WTC11 (cell line): ENCODE data around the gene FGR. TPM values are rescaled to one million over a fixed set of nuclear protein-coding genes. Genes with fewer than 3 reads are reported as not detected.

Experiments used
- ATAC-seq: fragments of 200-7000 bp; cut with Tn5 transposase; 2 replicates; pipeline ENCODE4 v1.10.0; 2021; ENCODE audit warnings: mild to moderate bottlenecking, moderate library complexity
- CTCF ChIA-PET: fragments of 300-600 bp; sonication (Branson Sonifier 250); formaldehyde crosslinking; loops from one replicate; lab custom pipeline; 2021; ENCODE audit warnings: antibody characterized with exemption; lab: Charles Lee
- POLR2A ChIA-PET: fragments of 350-600 bp; sonication (Branson Sonifier 250); formaldehyde crosslinking; loops from one replicate; lab custom pipeline; 2021; ENCODE audit warnings: antibody characterized with exemption; lab: Charles Lee
- DNase-seq: peaks from one replicate; pipeline ENCODE4 v3.0.0; 2021; ENCODE audit warnings: low spot score
- H3K27ac Mint-ChIP-seq: 2 replicates; pipeline ENCODE4 v1.8.0; 2021; ENCODE audit warnings: mixed read lengths
- H3K27me3 Mint-ChIP-seq: 2 replicates; pipeline ENCODE4 v1.8.0; 2021; ENCODE audit warnings: low read depth, mild to moderate bottlenecking, moderate library complexity, mixed read lengths
- H3K36me3 Mint-ChIP-seq: 2 replicates; pipeline ENCODE4 v1.8.0; 2021; ENCODE audit warnings: mixed read lengths
- H3K4me1 Mint-ChIP-seq: 2 replicates; pipeline ENCODE4 v1.8.0; 2022; ENCODE audit warnings: mixed read lengths
- H3K4me3 Mint-ChIP-seq: 2 replicates; pipeline ENCODE4 v1.8.0; 2021; ENCODE audit warnings: mild to moderate bottlenecking, moderate library complexity, mixed read lengths
- H3K9me3 Mint-ChIP-seq: 2 replicates; pipeline ENCODE4 v1.8.0; 2021; ENCODE audit warnings: mixed read lengths
- CBFB ChIP-seq: sonication (generic); formaldehyde crosslinking; IDR thresholded peaks from 2 replicates; pipeline ENCODE4 v1.8.1; 2022; ENCODE audit warnings: mild to moderate bottlenecking, low read depth, missing genetic modification reagents
- CDX4 ChIP-seq: fragments of 250-450 bp; sonication (Bioruptor Pico); IDR thresholded peaks from 2 replicates; pipeline ENCODE4 v1.9.0; 2021; ENCODE audit warnings: moderate library complexity, mild to moderate bottlenecking, inconsistent platforms, borderline replicate concordance
- E2F1 ChIP-seq: sonication (generic); formaldehyde crosslinking; IDR thresholded peaks from 2 replicates; pipeline ENCODE4 v1.8.0; 2022; ENCODE audit warnings: mild to moderate bottlenecking, missing genetic modification reagents
- ETV6 ChIP-seq: sonication (generic); formaldehyde crosslinking; IDR thresholded peaks from 2 replicates; pipeline ENCODE4 v1.8.1; 2022; ENCODE audit warnings: mild to moderate bottlenecking, missing genetic modification reagents
- FOXJ3 ChIP-seq: sonication (generic); formaldehyde crosslinking; IDR thresholded peaks from 2 replicates; pipeline ENCODE4 v1.9.0; 2021; ENCODE audit warnings: missing genetic modification reagents, mild to moderate bottlenecking, borderline replicate concordance
- FOXK1 ChIP-seq: sonication (generic); formaldehyde crosslinking; IDR thresholded peaks from 2 replicates; pipeline ENCODE4 v1.8.0; 2022; ENCODE audit warnings: mild to moderate bottlenecking, moderate library complexity, missing genetic modification reagents
- HMGXB4 ChIP-seq: sonication (generic); formaldehyde crosslinking; IDR thresholded peaks from 2 replicates; pipeline ENCODE4 v1.8.1; 2023; ENCODE audit warnings: mild to moderate bottlenecking, moderate library complexity, missing genetic modification reagents
- IRF1 ChIP-seq: sonication (generic); formaldehyde crosslinking; IDR thresholded peaks from 2 replicates; pipeline ENCODE4 v1.8.0; 2023; ENCODE audit warnings: missing genetic modification reagents
- MLX ChIP-seq: sonication (generic); formaldehyde crosslinking; IDR thresholded peaks from 2 replicates; pipeline ENCODE4 v1.8.1; 2023; ENCODE audit warnings: mild to moderate bottlenecking, missing genetic modification reagents, moderate library complexity
- NFATC4 ChIP-seq: fragments of 250-450 bp; sonication (Bioruptor Pico); IDR thresholded peaks from 2 replicates; pipeline ENCODE4 v1.9.0; 2021; ENCODE audit warnings: mild to moderate bottlenecking
- OVOL2 ChIP-seq: fragments of 250-450 bp; sonication (Bioruptor Pico); IDR thresholded peaks from 2 replicates; pipeline ENCODE4 v1.9.0; 2021; ENCODE audit warnings: mild to moderate bottlenecking, borderline replicate concordance
- RELA ChIP-seq: sonication (generic); formaldehyde crosslinking; IDR thresholded peaks from 2 replicates; pipeline ENCODE4 v1.8.1; 2022; ENCODE audit warnings: missing genetic modification reagents, mild to moderate bottlenecking, borderline replicate concordance
- RORB ChIP-seq: fragments of 250-450 bp; sonication (Bioruptor Pico); IDR thresholded peaks from 2 replicates; pipeline ENCODE4 v1.9.0; 2021; ENCODE audit warnings: mild to moderate bottlenecking
- SMAD4 ChIP-seq: sonication (generic); formaldehyde crosslinking; IDR thresholded peaks from 2 replicates; pipeline ENCODE4 v1.8.0; 2022; ENCODE audit warnings: mild to moderate bottlenecking, missing genetic modification reagents
- TEAD1 ChIP-seq: sonication (generic); formaldehyde crosslinking; IDR thresholded peaks from 2 replicates; pipeline ENCODE4 v1.8.0; 2022; ENCODE audit warnings: mild to moderate bottlenecking, missing genetic modification reagents
- TP53 ChIP-seq: sonication (generic); formaldehyde crosslinking; IDR thresholded peaks from 2 replicates; pipeline ENCODE4 v1.8.1; 2023; ENCODE audit warnings: mild to moderate bottlenecking, missing genetic modification reagents
- USF1 ChIP-seq: sonication (generic); formaldehyde crosslinking; IDR thresholded peaks from 2 replicates; pipeline ENCODE4 v1.8.0; 2022; ENCODE audit warnings: mild to moderate bottlenecking, missing genetic modification reagents
- ZNF232 ChIP-seq: sonication (generic); formaldehyde crosslinking; IDR thresholded peaks from 2 replicates; pipeline ENCODE4 v1.8.0; 2022; ENCODE audit warnings: mild to moderate bottlenecking, missing genetic modification reagents
- ZNF281 ChIP-seq: sonication (generic); formaldehyde crosslinking; IDR thresholded peaks from 2 replicates; pipeline ENCODE4 v1.8.0; 2023; ENCODE audit warnings: mild to moderate bottlenecking, missing genetic modification reagents
- ZNF317 ChIP-seq: sonication (generic); formaldehyde crosslinking; IDR thresholded peaks from 2 replicates; pipeline ENCODE4 v1.8.1; 2023; ENCODE audit warnings: low read depth, mild to moderate bottlenecking, moderate library complexity, missing genetic modification reagents, borderline replicate concordance
- ZNF416 ChIP-seq: fragments of 250-450 bp; sonication (Bioruptor Pico); IDR thresholded peaks from 2 replicates; pipeline ENCODE4 v1.9.0; 2021; ENCODE audit warnings: mild to moderate bottlenecking, inconsistent platforms
- ZNF425 ChIP-seq: fragments of 250-450 bp; sonication (Bioruptor Pico); conservative IDR thresholded peaks from 2 replicates; pipeline ENCODE4 v1.9.0; 2021; ENCODE audit warnings: mild to moderate bottlenecking
- total RNA-seq: library from RNA; stranded (reverse); gene quantifications from 3 replicates; pipeline ENCODE4 v1.2.3, GENCODE V29; 2021

FGR gene
- total RNA-seq, 1 experiment from 2014 or later: 0.77 TPM

GRCh38 chr1:27575840-27576331 is 59.1 kb downstream of the FGR start (continued):
- TF ChIP-seq IRF1 (CRISPR knock-in tag): no peak
- TF ChIP-seq OVOL2 (CRISPR knock-in tag): no peak
- peak; percentile 64 for TF ChIP-seq USF1
- TF ChIP-seq SMAD4 (CRISPR knock-in tag): no peak
- no peak for TF ChIP-seq ETV6 (CRISPR knock-in tag)
- no peak for TF ChIP-seq ZNF425 (CRISPR knock-in tag)
- TF ChIP-seq NFATC4: no peak
- TF ChIP-seq CDX4 (CRISPR knock-in tag): no peak
- TF ChIP-seq ZNF232: no peak
- TF ChIP-seq TP53 (CRISPR knock-in tag): no peak

GRCh38 chr1:27574871-27575831 is 59.8 kb downstream of the FGR start:
- H3K4me1 Mint-ChIP-seq: peaks cover 56% of the 10 kb centered on the region
- H3K9me3 Mint-ChIP-seq: no peaks in the 10 kb centered on the region
- ChIA-PET CTCF (interaction anchor here (0.6 to 16.0 kb wide), 32 partner anchors 7 to 539 kb away, joined by 3 to 489 read pairs (median 4); partner anchors contain the start of genes AHDC1, IFI6, MAP3K6 and WASF2), POLR2A (interaction anchor here (0.5 to 2.1 kb wide), 14 partner anchors 15 to 192 kb away, joined by 3 to 15 read pairs (median 4); partner anchors contain the start of genes AHDC1, CD164L2 and WASF2)
- peak overlapping the region; percentile 71; the same call in 1 of the 2 replicates for H3K27ac Mint-ChIP-seq
- peak; percentile 86 for DNase-seq
- peak; percentile 33 for ATAC-seq
- H3K27me3 Mint-ChIP-seq: no peaks in the 10 kb centered on the region
- H3K4me3 Mint-ChIP-seq: peak overlapping the region; percentile 63
- H3K36me3 Mint-ChIP-seq: no peaks in the 10 kb centered on the region
- TF ChIP-seq RELA (CRISPR knock-in tag) (no peak), FOXK1 (no peak), FOXJ3 (CRISPR knock-in tag) (no peak), ZNF232 (no peak), CBFB (CRISPR knock-in tag) (no peak), MLX (CRISPR knock-in tag) (no peak), HMGXB4 (CRISPR knock-in tag) (peak; percentile 81; the same call in 1 of the 2 replicates), USF1 (no peak), RORB (CRISPR knock-in tag) (no peak), E2F1 (CRISPR knock-in tag) (no peak), ZNF281 (CRISPR knock-in tag) (peak; percentile 91), ZNF317 (CRISPR knock-in tag) (no peak), ZNF416 (CRISPR knock-in tag) (0 out of 2 replicates have a peak, but pooled peaks have one; percentile 2), ETV6 (CRISPR knock-in tag) (peak; percentile 46; the same call in 1 of the 2 replicates), TEAD1 (CRISPR knock-in tag) (no peak)
